Myocyte (in vitro differentiated cells): ENCODE data around the gene JUN. TPM values are rescaled to one million over a fixed set of nuclear protein-coding genes. Genes with fewer than 3 reads are reported as not detected.

Experiments
- DNase-seq: peaks from one replicate; pipeline ENCODE4 v3.0.0-alpha.2; 2012; ENCODE audit warnings: low read depth
- total RNA-seq: library from RNA; depleted of rRNA; stranded (reverse); fragments of >200 nt; gene quantifications from 2 replicates; pipeline ENCODE4 v1.2.3, GENCODE V29; 2014

JUN gene
- total RNA-seq, 1 donor from 2014 or later, result 65.9 TPM

- DNase-seq, result peak; percentile 96
Observed at GRCh38 chr1:58784758-58785441, 1.1 kb upstream of the JUN start.

- peak; percentile 72 for DNase-seq
Observed at GRCh38 chr1:58783090-58783992, 506 bp downstream of the JUN start.

- DNase-seq, result peak; percentile 59
Observed at GRCh38 chr1:58782178-58783089, 1.4 kb downstream of the JUN start.

- peak; percentile 81 for DNase-seq
Observed at GRCh38 chr1:58781541-58782177, 2.2 kb downstream of the JUN start.

GRCh38 chr1:58780836-58781452 is 2.9 kb downstream of the JUN start:
- DNase-seq, result peak; percentile 41

GRCh38 chr1:58780411-58780810 is 3.4 kb downstream of the JUN start:
- no peak for DNase-seq

- DNase-seq, result peak; percentile 81
Observed at GRCh38 chr1:58779801-58780382, 4.0 kb downstream of the JUN start.

- no peak for DNase-seq
Observed at GRCh38 chr1:58779059-58779754, 4.6 kb downstream of the JUN start.

GRCh38 chr1:58778385-58779000 is 5.4 kb downstream of the JUN start:
- no peak for DNase-seq

- no peak for DNase-seq
Observed at GRCh38 chr1:58774027-58774426, 9.8 kb downstream of the JUN start.

- peak; percentile 86 for DNase-seq
Observed at GRCh38 chr1:58773406-58773840, 10.4 kb downstream of the JUN start.

- no peak for DNase-seq
Observed at GRCh38 chr1:58769809-58770320, 14.0 kb downstream of the JUN start.

- peak; percentile 82 for DNase-seq
Observed at GRCh38 chr1:58768971-58769808, 14.7 kb downstream of the JUN start.

- no peak for DNase-seq
Observed at GRCh38 chr1:58768191-58768731, 15.6 kb downstream of the JUN start.

GRCh38 chr1:58767143-58767542 is 16.7 kb downstream of the JUN start:
- no peak for DNase-seq

GRCh38 chr1:58765441-58765840 is 18.4 kb downstream of the JUN start:
- DNase-seq, result no peak

- no peak for DNase-seq
Observed at GRCh38 chr1:58765006-58765405, 18.8 kb downstream of the JUN start.
